Measurements from ENCODE around the gene TACC2.

The TACC2 gene

GRCh38 chr10:122141821-122142640, 153.1 kb downstream of the TACC2 start:
- TF ChIP-seq, protein P1, sequence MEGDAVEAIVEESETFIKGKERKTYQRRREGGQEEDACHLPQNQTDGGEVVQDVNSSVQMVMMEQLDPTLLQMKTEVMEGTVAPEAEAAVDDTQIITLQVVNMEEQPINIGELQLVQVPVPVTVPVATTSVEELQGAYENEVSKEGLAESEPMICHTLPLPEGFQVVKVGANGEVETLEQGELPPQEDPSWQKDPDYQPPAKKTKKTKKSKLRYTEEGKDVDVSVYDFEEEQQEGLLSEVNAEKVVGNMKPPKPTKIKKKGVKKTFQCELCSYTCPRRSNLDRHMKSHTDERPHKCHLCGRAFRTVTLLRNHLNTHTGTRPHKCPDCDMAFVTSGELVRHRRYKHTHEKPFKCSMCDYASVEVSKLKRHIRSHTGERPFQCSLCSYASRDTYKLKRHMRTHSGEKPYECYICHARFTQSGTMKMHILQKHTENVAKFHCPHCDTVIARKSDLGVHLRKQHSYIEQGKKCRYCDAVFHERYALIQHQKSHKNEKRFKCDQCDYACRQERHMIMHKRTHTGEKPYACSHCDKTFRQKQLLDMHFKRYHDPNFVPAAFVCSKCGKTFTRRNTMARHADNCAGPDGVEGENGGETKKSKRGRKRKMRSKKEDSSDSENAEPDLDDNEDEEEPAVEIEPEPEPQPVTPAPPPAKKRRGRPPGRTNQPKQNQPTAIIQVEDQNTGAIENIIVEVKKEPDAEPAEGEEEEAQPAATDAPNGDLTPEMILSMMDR (IDR thresholded peaks at IDR 0.05; ENCODE audit: low read depth, low read length), result no peak
- 0 out of 2 replicates have a peak overlapping the region, but pooled peaks have one; percentile 6 for H3K4me3 ChIP-seq (ENCODE audit: low read depth, low read length)

DNA sequence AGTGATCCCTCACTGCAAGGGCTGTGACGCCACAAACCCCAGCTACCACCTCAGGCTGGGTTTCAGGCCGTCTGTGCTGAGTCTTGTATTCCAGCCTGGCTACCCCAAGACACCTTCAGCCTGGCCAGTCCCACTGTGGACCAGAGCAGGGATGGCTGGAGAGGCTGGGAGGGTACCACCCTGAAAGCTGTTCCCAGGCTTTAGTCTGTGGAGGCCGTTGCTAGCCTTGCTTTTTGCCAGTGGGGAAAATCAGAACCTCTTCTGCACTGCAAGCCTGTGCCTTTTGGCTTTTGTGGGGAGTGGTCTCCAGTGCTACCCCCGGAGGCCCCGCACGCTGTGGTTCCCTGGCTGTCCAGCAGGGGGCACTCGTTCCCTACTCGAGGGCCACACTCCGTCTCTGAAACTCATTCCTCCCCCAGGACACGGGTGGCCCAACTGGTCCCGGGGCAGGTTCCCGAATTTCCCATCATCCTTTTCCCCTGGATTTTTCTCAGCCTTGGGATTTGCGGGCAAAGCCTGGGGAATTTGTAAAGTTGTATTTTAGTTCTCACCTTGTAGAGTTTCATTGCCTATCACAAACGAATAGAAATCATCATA, 153.8 kb downstream of the TACC2 start:
- H3K4me3 ChIP-seq (ENCODE audit: low read depth, low read length), result no peak overlapping the region
- TF ChIP-seq, protein P1 (IDR thresholded peaks at IDR 0.05; ENCODE audit: low read depth, low read length), result peak; percentile 96

DNA sequence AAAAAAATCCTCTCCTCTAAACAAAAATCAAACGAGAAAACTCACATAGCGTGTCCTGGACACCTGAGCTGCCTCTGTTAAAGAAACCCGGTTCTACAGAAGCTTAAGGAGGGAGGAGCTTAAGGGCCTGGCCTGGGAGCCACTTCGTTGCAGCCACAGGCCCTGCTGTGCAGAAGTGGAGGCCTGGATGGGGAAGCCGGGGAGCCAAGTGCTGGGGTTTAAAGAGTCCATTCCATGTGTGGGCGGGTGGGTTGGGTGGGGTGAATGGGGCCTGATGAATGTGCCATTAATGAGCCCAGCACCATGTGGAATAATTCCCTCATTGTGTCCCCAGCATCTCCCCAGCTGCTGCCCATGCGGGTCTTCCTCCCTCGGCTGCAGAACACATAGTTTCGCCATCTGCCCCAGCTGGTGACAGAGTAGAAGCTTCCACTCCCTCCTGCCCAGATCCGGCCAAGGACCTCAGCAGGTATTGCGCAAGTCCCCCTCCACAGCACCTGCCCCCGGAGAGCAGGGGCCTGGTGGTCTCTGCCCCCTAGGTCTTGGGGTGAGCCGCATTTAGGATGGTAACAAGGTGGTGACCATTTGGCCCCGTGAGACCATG, 154.4 kb downstream of the TACC2 start:
- TF ChIP-seq, protein P1 (IDR thresholded peaks at IDR 0.05; ENCODE audit: low read depth, low read length), result no peak
- no peak overlapping the region for H3K4me3 ChIP-seq (ENCODE audit: low read depth, low read length)

- TF ChIP-seq, protein P1 (IDR thresholded peaks at IDR 0.05; ENCODE audit: low read depth, low read length), result no peak
- H3K4me3 ChIP-seq (ENCODE audit: low read depth, low read length), result no peak overlapping the region
Measured at GRCh38 chr10:122144199-122144598, 155.2 kb downstream of the TACC2 start.

DNA sequence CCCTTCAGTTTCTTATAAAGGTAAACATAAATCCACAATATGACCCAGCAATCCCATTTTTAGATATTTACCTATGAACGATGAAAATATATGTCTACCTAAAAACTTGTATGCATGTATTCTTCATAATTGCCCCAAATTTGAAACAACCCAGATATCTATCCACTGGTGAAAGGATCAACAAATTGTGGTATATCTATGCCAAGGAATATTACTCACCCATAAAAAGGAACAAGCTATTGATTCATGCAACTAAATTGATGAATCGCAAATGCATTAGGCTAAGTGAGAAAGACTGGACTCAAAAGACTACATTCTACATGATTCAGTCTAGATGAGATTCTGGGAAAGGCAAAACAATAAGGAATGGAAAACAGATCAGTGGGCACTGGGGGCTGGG, 156.2 kb downstream of the TACC2 start:
- H3K4me3 ChIP-seq (ENCODE audit: low read depth, low read length), result no peak overlapping the region
- TF ChIP-seq, protein P1 (IDR thresholded peaks at IDR 0.05; ENCODE audit: low read depth, low read length), result no peak

GRCh38 chr10:122147663-122148062, 158.7 kb downstream of the TACC2 start:
- TF ChIP-seq, protein P1 (IDR thresholded peaks at IDR 0.05; ENCODE audit: low read depth, low read length), result no peak
- H3K4me3 ChIP-seq (ENCODE audit: low read depth, low read length), result no peak overlapping the region
